ENCODE measurements around the gene KIAA0930.

Gene KIAA0930

GRCh38 chr22:45237065-45237990 lies 3.4 kb downstream of the KIAA0930 start:
- DNase-seq (ENCODE audit: low spot score) = no peak

- no peak for DNase-seq (ENCODE audit: low spot score)
Measured at GRCh38 chr22:45235851-45236342, 4.8 kb downstream of the KIAA0930 start.

- no peak for DNase-seq (ENCODE audit: low spot score)
Measured at GRCh38 chr22:45235101-45235777, 5.5 kb downstream of the KIAA0930 start.

- no peak for DNase-seq (ENCODE audit: low spot score)
Measured at GRCh38 chr22:45233827-45234226, 6.9 kb downstream of the KIAA0930 start.

GRCh38 chr22:45233386-45233785 lies 7.3 kb downstream of the KIAA0930 start:
- no peak for DNase-seq (ENCODE audit: low spot score)

- DNase-seq (ENCODE audit: low spot score) = no peak
Measured at GRCh38 chr22:45231293-45231692, 9.4 kb downstream of the KIAA0930 start.

GRCh38 chr22:45230026-45230721 lies 10.5 kb downstream of the KIAA0930 start:
- DNase-seq (ENCODE audit: low spot score) = no peak

GRCh38 chr22:45229181-45229580 lies 11.5 kb downstream of the KIAA0930 start:
- no peak for DNase-seq (ENCODE audit: low spot score)

- DNase-seq (ENCODE audit: low spot score) = no peak
Measured at GRCh38 chr22:45228401-45228754, 12.3 kb downstream of the KIAA0930 start.

GRCh38 chr22:45227645-45228400 lies 12.9 kb downstream of the KIAA0930 start:
- no peak for DNase-seq (ENCODE audit: low spot score)

GRCh38 chr22:45226503-45227186 lies 14.0 kb downstream of the KIAA0930 start:
- DNase-seq (ENCODE audit: low spot score) = no peak

- DNase-seq (ENCODE audit: low spot score) = no peak
Measured at GRCh38 chr22:45225732-45226502, 14.8 kb downstream of the KIAA0930 start.

- no peak for DNase-seq (ENCODE audit: low spot score)
Measured at GRCh38 chr22:45224988-45225731, 15.5 kb downstream of the KIAA0930 start.

- no peak for DNase-seq (ENCODE audit: low spot score)
Measured at GRCh38 chr22:45224331-45224730, 16.4 kb downstream of the KIAA0930 start.

- DNase-seq (ENCODE audit: low spot score) = no peak
Measured at GRCh38 chr22:45223304-45224117, 17.2 kb downstream of the KIAA0930 start.

GRCh38 chr22:45221201-45221600 lies 19.5 kb downstream of the KIAA0930 start:
- DNase-seq (ENCODE audit: low spot score) = no peak

GRCh38 chr22:45218976-45219375 lies 21.7 kb downstream of the KIAA0930 start:
- peak; percentile 80 for DNase-seq (ENCODE audit: low spot score)

- DNase-seq (ENCODE audit: low spot score) = no peak
Measured at GRCh38 chr22:45217806-45218205, 22.9 kb downstream of the KIAA0930 start.

GRCh38 chr22:45217345-45217744 lies 23.3 kb downstream of the KIAA0930 start:
- DNase-seq (ENCODE audit: low spot score) = no peak
